Measurements from ENCODE around the gene SRP19. TPM values are rescaled to one million over a fixed set of nuclear protein-coding genes. Genes with fewer than 3 reads are reported as not detected.

The SRP19 gene
- total and polyA plus RNA-seq, 9 of the 15 experiments (the other 6 are each of a cell fraction or from before 2014, with no cell fraction given), result 52.3 to 357 (median 146) TPM

- TF ChIP-seq ZBTB40 (IDR thresholded peaks at IDR 0.05) (no peak), ZBTB40 (CRISPR knock-in tag; IDR thresholded peaks at IDR 0.05) (no peak), GABPA (tag; conservative IDR thresholded peaks at IDR 0.05; ENCODE audit: low read depth) (no peak), GABPB1 (CRISPR knock-in tag; IDR thresholded peaks at IDR 0.05) (no peak), DACH1 (IDR thresholded peaks at IDR 0.05; ENCODE audit: partially characterized antibody) (no peak), RBM25 (IDR thresholded peaks at IDR 0.05; ENCODE audit: low read depth, low read length, severe bottlenecking) (no peak), TARDBP (IDR thresholded peaks at IDR 0.05) (no peak)
- TF ChIP-seq, protein P1, sequence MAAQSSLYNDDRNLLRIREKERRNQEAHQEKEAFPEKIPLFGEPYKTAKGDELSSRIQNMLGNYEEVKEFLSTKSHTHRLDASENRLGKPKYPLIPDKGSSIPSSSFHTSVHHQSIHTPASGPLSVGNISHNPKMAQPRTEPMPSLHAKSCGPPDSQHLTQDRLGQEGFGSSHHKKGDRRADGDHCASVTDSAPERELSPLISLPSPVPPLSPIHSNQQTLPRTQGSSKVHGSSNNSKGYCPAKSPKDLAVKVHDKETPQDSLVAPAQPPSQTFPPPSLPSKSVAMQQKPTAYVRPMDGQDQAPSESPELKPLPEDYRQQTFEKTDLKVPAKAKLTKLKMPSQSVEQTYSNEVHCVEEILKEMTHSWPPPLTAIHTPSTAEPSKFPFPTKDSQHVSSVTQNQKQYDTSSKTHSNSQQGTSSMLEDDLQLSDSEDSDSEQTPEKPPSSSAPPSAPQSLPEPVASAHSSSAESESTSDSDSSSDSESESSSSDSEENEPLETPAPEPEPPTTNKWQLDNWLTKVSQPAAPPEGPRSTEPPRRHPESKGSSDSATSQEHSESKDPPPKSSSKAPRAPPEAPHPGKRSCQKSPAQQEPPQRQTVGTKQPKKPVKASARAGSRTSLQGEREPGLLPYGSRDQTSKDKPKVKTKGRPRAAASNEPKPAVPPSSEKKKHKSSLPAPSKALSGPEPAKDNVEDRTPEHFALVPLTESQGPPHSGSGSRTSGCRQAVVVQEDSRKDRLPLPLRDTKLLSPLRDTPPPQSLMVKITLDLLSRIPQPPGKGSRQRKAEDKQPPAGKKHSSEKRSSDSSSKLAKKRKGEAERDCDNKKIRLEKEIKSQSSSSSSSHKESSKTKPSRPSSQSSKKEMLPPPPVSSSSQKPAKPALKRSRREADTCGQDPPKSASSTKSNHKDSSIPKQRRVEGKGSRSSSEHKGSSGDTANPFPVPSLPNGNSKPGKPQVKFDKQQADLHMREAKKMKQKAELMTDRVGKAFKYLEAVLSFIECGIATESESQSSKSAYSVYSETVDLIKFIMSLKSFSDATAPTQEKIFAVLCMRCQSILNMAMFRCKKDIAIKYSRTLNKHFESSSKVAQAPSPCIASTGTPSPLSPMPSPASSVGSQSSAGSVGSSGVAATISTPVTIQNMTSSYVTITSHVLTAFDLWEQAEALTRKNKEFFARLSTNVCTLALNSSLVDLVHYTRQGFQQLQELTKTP (IDR thresholded peaks at IDR 0.05; ENCODE audit: low read depth in 1 of 2, partially characterized antibody in 2 of 2), result no peak
- TF ChIP-seq, protein P2, sequence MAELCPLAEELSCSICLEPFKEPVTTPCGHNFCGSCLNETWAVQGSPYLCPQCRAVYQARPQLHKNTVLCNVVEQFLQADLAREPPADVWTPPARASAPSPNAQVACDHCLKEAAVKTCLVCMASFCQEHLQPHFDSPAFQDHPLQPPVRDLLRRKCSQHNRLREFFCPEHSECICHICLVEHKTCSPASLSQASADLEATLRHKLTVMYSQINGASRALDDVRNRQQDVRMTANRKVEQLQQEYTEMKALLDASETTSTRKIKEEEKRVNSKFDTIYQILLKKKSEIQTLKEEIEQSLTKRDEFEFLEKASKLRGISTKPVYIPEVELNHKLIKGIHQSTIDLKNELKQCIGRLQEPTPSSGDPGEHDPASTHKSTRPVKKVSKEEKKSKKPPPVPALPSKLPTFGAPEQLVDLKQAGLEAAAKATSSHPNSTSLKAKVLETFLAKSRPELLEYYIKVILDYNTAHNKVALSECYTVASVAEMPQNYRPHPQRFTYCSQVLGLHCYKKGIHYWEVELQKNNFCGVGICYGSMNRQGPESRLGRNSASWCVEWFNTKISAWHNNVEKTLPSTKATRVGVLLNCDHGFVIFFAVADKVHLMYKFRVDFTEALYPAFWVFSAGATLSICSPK (IDR thresholded peaks at IDR 0.05; ENCODE audit: borderline replicate concordance), result no peak
- TF ChIP-seq, protein P3, sequence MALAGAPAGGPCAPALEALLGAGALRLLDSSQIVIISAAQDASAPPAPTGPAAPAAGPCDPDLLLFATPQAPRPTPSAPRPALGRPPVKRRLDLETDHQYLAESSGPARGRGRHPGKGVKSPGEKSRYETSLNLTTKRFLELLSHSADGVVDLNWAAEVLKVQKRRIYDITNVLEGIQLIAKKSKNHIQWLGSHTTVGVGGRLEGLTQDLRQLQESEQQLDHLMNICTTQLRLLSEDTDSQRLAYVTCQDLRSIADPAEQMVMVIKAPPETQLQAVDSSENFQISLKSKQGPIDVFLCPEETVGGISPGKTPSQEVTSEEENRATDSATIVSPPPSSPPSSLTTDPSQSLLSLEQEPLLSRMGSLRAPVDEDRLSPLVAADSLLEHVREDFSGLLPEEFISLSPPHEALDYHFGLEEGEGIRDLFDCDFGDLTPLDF (CRISPR knock-in tag; IDR thresholded peaks at IDR 0.05), result no peak
Measured at GRCh38 chr5:112883192-112883591, 22.1 kb downstream of the SRP19 start (continued).
